Embryonic facial prominence (tissue), 1 donor: ENCODE data around the gene E2F2.

Experiments used
- DNase-seq: peaks from one replicate; pipeline ENCODE4 v3.0.0-alpha.2; 2016; ENCODE audit errors: extremely low spot score

E2F2 gene

GRCh38 chr1:23563003-23563402 lies 32.0 kb upstream of the E2F2 start:
- no peak for DNase-seq

DNA sequence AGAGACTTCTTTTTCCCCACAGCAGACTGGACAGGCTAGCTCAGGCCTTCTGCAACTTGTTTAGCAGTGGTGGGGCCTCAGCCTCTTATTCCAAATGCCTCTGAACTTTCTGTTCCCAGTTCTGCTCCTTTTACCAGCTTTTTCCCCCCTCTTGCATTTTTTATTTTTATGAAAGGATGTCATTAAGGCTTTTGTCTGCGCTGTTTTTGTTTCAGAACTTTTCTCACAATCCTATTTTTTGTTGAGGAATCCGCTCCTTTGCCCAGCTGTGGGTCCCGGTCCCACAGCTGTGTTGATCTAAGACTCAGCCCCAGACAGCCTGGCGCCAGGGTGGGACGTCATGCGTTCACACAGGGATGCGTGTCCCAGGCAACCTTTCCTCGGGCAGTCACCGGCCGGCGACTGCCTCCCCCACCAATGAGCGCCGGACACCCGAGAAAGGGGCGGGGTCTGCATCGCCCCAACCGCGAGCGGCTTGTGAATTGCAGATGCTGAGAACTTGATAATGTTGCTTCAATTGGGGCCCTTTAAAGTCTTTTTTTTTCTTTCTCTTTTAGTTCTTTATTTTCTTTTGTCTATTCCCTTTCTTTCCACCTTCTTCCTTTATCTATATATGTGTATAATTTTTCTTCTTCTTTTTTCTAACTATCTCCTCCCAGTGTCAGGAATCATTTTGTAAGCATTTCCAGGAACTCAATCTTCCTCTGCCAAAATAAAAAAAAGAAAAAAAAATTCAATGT lies 31.3 kb upstream of the E2F2 start:
- peak; percentile 91 for DNase-seq

- DNase-seq = no peak
Observed at GRCh38 chr1:23561813-23562100, 30.7 kb upstream of the E2F2 start.

DNA sequence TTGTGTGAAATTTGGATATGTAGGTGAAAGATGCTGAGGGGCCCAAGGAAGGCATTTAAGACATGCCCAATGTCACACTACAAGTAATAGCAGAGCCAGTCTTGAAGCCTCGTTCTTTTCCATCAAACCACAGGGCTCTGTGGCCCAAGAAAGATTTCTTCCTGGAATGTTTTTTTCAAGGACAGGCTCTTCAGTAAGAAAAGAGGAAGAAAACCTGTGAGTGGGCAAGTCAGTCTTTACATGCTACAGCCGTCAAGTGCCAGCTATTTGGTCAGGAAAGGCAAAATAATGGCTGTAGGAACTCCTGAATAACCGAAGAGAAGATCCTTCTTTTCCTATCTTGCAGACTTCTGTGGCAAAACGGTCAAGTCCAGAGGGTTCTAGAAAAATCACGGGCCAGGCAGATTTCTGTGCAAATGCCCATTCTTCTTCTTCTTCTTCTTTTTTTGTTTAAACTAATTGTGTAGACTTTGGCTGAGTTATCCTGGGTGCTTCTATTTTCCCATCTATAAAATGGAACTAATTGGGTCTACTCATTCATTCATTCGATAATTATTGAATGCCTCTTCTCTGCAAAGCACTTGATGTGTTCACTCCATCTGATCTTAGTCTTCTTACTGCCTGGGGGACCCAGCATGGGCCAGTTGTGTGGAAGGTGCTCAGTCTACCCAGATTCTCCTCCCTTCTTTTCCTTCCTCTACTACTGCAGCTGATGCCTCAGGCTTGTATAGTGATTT lies 30.2 kb upstream of the E2F2 start:
- no peak for DNase-seq

DNA sequence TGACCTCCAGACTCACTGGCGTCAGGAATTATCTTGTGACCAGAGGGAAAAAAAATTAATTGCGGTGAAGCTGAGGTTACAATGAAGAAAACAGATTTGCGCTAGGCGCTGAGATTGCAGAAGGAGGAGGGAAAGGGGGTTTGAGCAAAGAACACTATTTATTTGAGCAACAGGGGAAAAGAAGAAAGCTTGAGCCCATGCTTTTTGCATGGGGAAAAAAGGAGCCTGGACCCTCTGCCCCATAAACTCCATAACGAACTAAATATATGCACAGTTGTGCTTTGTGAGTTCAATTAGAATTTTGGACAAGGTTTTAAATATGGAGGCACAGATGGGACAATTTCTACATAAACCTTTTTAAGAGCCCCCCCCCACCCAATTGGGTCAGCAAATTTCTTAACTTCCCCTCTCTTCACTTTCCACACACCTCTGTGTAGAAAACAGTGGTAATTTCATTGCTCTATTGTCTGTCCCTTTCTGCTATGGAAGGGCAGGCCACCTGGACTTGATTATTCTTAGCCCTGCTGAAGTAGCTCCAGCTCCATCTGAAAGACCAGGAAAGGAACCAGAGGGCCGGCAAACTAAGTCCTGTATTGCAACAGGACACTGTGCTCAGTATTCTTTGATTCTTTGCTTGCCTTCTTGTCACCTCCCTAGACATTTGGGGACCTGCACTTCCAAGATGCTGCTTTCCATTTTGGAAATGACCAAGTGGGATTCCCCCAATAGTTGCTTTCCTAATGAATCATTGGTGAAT lies 29.1 kb upstream of the E2F2 start:
- DNase-seq = no peak

- DNase-seq = peak; percentile 95
Observed at GRCh38 chr1:23559136-23559984, 28.3 kb upstream of the E2F2 start, which contains the start of gene ID3. ID3 (minus strand) TSS chr1:23559501; CDS start chr1:23559426, 75 bp downstream.

DNA sequence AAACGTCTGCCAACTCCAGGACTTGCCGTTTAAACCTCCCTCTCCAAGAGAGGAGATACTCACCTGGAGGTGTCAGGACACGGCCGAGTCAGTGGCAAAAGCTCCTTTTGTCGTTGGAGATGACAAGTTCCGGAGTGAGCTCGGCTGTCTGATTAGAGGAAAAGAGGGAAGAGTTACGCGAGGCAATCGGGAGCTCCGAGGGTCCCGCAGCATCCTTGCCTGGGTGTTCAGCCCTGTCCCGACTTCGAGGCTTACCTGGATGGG lies 27.8 kb upstream of the E2F2 start:
- DNase-seq = no peak

DNA sequence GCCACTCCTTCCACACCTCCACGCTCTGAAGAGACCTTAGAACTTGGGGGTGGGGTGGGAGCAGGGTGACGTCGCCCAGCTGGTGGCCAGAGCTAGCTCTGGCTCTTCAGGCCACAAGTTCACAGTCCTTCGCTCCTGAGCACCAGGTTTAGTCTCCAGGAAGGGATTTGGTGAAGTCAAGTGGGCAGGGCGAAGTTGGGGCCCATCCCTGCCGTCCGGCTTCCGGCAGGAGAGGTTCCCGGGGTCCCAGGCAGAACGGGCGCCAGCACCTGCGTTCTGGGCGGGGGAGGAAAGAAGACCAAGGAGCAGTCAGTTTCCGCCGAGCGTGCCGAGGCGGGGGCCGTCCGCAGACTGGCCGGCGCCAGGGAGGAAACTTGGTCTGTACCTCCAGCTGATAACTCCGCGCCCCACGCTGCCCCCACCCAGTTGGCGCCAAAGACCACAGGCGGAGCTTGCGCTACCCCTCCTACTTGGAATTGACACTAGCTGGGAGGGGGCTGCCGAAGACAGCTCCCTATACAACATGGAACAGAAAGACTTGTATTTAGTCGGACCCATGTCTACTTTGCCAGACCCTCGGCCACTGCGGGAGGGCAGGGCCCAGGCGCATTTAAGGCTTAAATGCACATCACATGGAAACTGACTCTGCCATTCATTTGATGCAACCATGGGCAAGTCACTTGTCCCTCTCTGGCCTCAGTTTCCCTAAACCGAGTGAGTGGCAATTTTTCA lies 27.3 kb upstream of the E2F2 start:
- no peak for DNase-seq

DNA sequence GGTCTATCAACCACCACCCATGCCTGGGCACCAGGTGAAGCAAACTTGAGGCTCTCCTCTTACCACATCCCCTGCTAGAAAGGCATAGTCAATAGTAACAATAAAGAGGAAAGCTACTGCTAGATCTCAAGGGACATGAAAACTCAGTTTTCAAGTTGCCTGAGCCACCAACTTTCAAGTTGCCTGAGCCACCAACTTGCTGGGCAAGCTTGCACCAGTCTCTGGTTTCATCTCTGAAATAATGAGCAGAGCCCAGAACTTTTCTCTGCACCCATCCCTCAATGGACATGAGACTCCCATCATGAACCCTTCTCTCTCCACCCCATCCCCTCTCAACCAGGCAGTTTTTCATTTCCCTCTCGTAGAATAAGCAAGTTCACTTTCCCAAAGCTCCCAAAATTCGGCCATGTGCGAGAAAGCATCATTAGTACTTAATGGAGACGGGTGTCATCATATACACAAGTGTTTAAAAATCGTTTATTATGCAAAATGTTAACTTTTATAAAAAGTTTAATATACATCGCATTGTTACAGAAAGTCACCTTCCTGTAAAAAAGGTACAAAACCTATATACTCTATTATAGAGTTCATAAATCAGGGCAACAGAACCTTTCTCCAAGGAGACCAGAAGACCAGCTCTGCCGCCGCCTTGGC lies 26.6 kb upstream of the E2F2 start:
- DNase-seq = no peak

DNA sequence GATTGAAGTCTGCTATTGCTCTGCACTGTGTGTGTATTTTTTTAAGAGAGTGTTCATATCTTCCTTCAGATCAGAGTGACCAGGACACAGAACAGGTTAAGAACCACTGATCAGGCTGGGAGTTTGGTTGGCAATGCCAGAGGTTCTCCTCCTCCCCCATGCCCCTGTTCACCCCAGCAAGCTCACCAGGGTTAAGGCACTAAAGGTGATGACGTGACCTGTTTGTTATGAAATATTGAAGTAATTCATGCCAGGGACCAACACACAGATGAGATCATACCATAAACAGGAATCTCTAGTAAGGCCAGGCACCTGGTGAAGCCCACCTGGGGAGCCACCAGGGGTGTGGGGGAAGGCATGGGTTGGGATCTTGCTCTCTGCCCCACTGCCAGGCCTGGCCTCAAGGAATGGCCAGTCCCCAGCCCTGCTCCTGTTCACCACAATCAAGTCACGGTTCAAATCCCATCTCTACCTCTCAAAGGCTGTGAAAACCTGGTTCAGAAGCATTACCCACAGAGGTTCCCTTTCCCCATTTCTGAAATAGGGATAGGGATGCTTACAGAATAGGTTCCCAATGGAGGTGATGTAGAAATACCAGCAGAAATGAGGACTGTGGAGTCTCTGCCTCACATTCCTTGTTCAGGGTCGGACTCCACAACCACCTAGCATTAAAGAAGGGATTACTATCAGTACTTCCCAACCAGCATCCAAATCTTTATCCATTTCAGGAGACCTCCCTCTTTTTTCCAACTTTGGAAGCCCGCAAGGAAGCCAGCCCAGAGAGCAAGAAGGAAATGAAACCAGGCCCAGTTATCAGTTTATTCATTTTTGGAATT lies 25.8 kb upstream of the E2F2 start:
- DNase-seq = no peak

DNA sequence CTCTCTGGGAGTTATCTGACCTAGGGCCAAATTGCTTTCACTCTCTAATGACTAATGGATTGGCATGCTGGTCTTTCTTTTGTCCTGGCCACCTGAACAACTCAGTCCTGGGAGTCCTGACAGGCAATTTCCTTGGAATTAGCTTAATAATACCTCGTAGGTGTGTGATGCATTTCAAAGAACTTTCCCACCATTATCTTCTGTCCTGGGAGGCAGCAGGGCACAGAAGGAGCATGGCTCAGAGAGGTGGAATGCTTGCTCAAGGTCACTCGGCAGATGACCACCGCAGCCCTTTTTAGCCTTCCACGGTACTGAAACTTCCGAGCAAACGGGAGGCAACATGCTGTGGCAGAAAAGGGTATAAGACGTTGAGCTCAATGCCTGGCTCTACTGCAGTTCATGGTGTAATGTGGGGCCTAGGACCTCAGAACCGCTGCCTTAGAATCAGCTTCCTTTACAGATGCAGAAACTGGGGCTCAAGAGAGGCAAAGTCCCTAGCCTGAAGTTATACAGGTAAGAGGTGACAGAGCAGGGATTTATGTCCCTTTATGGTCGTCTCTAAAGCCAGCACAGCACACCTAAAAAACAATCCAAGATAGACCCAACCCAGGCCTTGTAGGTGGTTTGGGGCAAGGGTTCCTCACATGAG lies 25.1 kb upstream of the E2F2 start:
- DNase-seq = no peak

GRCh38 chr1:23555270-23555985 lies 24.4 kb upstream of the E2F2 start:
- no peak for DNase-seq

DNA sequence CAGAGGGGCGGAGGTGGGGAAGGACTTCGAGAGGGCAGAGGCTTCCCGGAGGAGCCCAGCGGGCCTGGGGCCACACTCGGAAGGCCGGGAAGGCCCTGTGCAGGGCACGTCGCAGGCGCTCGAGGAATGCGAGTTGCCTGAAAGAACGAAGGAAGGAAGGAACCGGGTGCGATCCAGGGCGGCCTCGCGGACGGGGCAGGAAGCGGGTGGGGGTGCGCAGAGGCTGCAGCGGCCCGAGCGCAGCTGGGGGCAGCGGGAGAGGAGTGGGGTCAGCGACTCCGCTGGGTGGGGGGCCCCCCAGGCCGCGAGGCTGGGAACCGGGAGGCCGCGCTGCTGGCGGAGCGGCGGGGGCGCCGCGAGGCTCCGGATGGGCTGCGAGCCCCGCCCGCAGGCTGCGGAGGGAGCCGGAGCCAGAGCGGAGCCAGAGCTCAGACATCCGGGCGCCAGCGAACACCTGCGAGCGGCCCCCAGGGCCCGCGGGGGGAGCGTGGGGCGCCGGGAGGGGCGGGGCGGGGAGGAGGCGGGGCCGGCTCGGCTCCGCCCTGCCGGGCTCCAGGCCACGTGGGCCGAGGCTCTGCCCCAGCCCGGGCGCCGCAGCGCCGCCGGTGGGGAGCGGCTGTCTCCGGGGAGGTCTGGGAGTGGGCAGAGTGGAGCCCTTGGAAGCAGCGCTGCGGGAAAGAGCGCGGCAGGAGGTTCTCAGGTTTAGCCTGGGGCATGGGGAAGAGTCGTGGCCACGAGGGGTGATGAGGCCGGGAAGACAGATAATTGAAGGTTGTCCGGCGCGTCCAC lies 23.6 kb upstream of the E2F2 start:
- DNase-seq = peak; percentile 82

GRCh38 chr1:23554127-23554480 lies 23.1 kb upstream of the E2F2 start:
- DNase-seq = no peak

GRCh38 chr1:23553231-23554126 lies 22.4 kb upstream of the E2F2 start:
- DNase-seq = no peak

GRCh38 chr1:23551849-23552248 lies 20.8 kb upstream of the E2F2 start:
- DNase-seq = no peak

DNA sequence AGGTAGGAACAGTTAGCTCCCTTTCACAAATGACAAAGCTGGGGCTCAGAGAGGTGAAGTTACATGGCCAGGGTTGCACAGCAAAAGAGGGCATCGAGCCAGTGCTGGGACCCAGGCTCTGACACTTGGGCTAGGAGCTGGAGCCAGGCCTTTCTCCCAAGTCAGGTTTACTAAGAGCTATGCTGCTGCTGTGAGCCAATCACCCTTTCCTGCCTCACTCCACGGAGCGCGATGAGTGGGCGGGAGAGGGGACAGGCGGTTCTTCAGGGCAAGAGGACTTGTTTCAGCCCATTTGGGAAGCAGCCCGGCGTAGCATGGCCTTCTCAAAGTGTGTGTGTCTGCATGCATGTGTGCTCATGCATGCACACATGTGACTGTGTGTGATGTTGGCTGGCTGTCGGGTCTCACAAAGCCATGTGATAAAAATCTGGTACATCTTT lies 17.7 kb upstream of the E2F2 start:
- DNase-seq = no peak
